Activated T-cell treated with anti-CD3 and anti-CD28 coated beads, Interleukin-2, amount 50 U/mL, for 4 hours (primary cell): ENCODE data around the gene C16orf89. TPM values are rescaled to one million over a fixed set of nuclear protein-coding genes. Genes with fewer than 3 reads are reported as not detected.
"Not testable (repeated sequence)": the region's sequence is repeated elsewhere in the genome, so short reads cannot be mapped to it uniquely, and the experiment has no call there.

ENCODE experiments used
- ATAC-seq, 2 donors: fragments of 200-7000 bp; cut with Tn5 transposase; one replicate each; pipeline ENCODE4 v1.10.0; 2021
- DNase-seq: peaks from one replicate; pipeline ENCODE4 v3.0.0-alpha.2; 2020
- H3K27me3 Mint-ChIP-seq: one replicate; pipeline ENCODE4 v1.8.0; 2021; ENCODE audit warnings: low read depth, mixed read lengths
- H3K36me3 Mint-ChIP-seq: one replicate; pipeline ENCODE4 v1.8.0; 2022; ENCODE audit warnings: mixed read lengths; ENCODE audit not compliant: insufficient read depth
- H3K4me1 Mint-ChIP-seq: one replicate; pipeline ENCODE4 v1.8.0; 2021; ENCODE audit warnings: low read depth, mixed read lengths
- H3K4me3 Mint-ChIP-seq: one replicate; pipeline ENCODE4 v1.8.0; 2021; ENCODE audit warnings: mild to moderate bottlenecking, moderate library complexity, mixed read lengths
- H3K9me3 Mint-ChIP-seq: one replicate; pipeline ENCODE4 v1.8.0; 2021; ENCODE audit warnings: mixed read lengths
- total RNA-seq, 3 donors: library from RNA; stranded (reverse); gene quantifications; one replicate each; pipeline ENCODE4 v1.2.1, GENCODE V29; 2021

The C16orf89 gene
- total RNA-seq, 3 donors from 2014 or later: not detected

DNA sequence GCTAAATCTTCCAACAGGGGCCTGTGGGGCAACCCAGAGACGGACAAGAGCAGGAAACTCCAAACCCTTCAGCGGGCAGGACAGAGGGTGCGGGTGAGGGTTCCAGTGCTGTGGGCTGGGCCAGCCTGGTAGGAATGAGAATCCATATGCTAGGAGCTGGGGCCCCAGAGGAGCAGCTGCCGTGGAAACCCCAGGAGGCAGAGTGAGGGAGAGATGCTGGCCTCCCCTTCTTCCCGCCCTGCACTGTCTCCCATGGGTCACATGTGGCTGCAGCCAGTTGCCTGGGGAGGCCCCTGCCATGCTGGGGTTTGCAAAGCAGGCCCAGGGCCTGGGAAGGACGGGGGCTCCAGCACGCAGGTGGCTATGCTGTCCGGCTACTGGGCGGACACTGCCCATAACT lies 27.3 kb upstream of the C16orf89 start:
- DNase-seq, ATAC-seq, H3K36me3 Mint-ChIP-seq, H3K27me3 Mint-ChIP-seq, H3K9me3 Mint-ChIP-seq, H3K4me3 Mint-ChIP-seq: not testable (repeated sequence)
- H3K4me1 Mint-ChIP-seq: peaks cover 25% of the 10 kb centered on the region

DNA sequence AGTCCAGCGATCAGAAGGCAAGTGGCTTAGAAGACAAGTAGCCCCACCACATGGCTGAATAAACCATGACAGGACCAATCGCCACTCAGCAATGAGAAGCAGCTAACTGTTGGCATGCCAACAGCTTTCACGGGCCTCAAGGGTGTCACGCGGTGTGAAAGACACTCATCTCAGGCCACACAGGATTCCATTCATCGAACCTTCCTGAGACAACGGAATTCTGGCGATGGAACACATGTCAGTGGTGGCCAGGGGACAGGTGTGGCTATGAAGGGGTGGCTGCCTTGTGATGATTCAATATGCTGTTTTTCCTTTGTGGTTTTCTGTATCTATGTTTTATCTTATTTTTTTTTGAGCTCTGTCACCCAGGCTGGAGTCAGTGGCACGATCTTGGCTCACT lies 24.8 kb upstream of the C16orf89 start:
- H3K4me1 Mint-ChIP-seq: peaks cover 15% of the 10 kb centered on the region
- not testable (repeated sequence) for H3K36me3 Mint-ChIP-seq, DNase-seq, H3K4me3 Mint-ChIP-seq, ATAC-seq, H3K9me3 Mint-ChIP-seq, H3K27me3 Mint-ChIP-seq

DNA sequence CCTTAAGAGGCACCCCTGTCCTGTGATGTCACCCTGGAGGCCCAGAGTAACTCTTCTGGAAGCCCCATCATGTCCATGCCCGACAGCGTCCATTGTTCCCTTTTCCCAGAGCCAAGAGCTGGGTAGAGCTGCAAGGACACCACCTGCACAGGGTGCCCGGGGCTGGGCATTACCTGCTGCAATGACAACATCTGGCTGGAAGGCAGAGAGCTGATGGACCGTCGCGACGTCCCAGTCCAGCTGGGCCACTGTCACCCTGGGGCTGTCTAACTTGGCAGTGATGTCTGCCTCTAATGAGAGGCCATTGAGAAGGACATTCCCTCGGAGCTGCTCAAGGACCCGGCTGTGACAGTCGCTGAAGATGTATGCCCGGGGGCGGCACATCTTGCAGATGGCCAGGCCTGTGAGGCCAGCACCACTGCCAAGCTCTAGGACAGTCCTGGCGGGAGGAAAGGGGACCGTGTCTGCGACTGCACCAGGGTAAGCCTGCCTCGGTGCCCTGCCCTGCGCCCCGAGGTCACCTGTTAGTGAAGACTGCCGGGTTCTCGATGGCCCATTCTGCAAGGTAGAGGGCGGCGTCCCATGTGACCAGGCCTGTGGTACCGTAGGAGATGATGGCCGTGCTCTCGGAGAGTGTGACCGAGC lies 24.3 kb upstream of the C16orf89 start:
- H3K4me3 Mint-ChIP-seq, H3K27me3 Mint-ChIP-seq, H3K9me3 Mint-ChIP-seq, H3K4me1 Mint-ChIP-seq, H3K36me3 Mint-ChIP-seq, ATAC-seq, DNase-seq: not testable (repeated sequence)

DNA sequence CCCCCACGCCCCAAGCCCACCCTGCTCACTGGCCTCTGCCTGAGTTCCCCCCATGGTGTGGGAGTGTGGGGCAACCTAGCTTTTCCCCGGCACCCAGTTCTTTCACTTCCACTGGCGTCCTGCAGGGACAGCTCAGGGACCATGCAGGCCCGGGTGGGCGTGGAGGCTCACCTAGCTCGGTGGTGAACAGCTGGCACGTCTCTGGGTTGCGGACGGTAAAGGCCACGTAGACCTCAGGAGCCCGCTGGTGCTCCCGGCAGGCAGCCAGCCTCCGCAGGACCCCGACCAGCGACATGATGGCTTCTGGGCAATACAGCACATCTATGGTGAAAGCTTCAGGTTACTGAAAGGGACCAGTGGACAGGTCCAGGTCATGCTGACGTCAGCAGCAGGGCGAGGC lies 23.2 kb upstream of the C16orf89 start:
- H3K36me3 Mint-ChIP-seq: peaks cover 14% of the 10 kb centered on the region
- ATAC-seq, H3K27me3 Mint-ChIP-seq: not testable (repeated sequence)

DNA sequence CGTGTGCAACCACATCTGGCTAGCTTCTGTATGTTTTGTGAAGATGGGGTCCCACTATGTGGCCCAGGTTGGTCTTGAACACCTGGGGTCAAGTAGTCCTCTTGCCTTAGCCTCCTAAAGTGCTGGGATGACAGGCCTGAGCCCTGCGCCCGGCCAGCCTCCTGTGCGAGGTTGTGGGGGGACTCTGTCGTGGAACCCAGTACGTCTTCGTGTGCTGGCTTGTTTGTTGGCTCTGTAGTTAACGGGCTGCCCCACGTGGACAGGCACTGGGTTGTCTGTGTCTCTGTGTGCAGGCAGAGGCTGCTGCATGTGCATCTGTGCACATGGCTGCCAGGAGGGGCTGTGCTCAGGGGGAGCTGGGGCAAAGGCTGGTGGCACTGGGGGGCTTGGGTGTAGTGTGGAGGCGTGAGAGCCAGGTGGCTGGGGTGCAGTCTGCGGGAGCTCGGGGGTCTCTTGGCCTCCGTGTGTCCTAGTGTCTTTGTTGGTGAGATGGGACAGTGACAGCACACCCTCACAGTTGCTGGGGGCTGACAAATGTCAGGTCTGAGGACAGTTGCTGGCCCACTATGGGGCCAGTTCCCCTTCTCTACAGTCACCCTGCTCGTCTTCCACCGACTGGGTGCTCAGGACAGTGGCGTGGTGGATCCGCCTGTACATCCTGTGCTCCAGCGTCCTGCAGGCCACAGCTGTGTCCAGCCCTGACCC lies 22.5 kb upstream of the C16orf89 start:
- ATAC-seq, H3K9me3 Mint-ChIP-seq, H3K4me3 Mint-ChIP-seq, H3K27me3 Mint-ChIP-seq, DNase-seq, H3K4me1 Mint-ChIP-seq: not testable (repeated sequence)
- peaks cover 16% of the 10 kb centered on the region for H3K36me3 Mint-ChIP-seq

More for the DNA sequence above, 23.2 kb upstream of the C16orf89 start:
- H3K9me3 Mint-ChIP-seq, DNase-seq, H3K4me1 Mint-ChIP-seq, H3K4me3 Mint-ChIP-seq: not testable (repeated sequence)

DNA sequence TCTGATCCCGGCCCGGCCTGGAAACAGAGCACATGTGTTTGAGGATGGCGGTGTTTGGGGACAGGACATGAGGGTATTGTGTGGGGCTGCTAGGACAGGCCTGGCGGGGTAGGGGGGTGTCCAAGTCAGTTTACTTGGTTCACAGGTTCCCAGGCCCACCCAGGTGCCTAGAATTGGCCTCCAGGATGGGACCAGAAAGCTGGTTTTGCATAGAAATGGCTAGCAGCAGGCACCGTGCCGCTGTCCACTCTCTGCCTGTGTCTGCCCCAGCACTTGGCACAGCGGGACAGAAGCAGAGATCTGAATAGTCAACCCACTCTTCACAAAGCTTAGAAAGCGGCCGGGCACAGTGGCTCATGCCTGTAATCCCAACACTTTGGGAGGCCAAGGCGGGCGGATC lies 20.0 kb upstream of the C16orf89 start:
- peaks cover 20% of the 10 kb centered on the region for H3K36me3 Mint-ChIP-seq
- H3K27me3 Mint-ChIP-seq, H3K9me3 Mint-ChIP-seq, H3K4me1 Mint-ChIP-seq, ATAC-seq, H3K4me3 Mint-ChIP-seq, DNase-seq: not testable (repeated sequence)

DNA sequence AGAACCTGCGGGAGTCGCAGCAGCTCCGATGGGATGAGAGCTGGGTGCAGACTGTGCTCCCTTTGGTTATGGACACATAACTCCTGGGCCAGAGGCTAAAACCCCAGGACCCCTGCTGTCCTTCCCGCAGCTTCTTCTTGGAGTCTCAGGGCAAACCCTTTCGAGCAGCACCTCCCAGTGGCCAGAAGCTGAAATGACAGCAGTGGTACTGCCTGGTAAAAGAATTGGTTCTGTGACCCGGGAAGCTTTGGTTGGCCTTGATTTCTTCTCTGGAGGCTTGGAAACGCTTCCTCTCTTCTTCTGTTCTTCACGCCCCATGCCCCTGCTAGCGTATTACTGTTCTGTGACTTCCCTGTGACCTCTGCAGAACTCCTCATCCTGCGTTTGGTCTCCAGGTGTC lies 19.0 kb upstream of the C16orf89 start:
- not testable (repeated sequence) for H3K4me3 Mint-ChIP-seq, H3K9me3 Mint-ChIP-seq, ATAC-seq, H3K27me3 Mint-ChIP-seq, H3K4me1 Mint-ChIP-seq
- peak; percentile 43 for DNase-seq
- peaks cover 20% of the 10 kb centered on the region for H3K36me3 Mint-ChIP-seq

DNA sequence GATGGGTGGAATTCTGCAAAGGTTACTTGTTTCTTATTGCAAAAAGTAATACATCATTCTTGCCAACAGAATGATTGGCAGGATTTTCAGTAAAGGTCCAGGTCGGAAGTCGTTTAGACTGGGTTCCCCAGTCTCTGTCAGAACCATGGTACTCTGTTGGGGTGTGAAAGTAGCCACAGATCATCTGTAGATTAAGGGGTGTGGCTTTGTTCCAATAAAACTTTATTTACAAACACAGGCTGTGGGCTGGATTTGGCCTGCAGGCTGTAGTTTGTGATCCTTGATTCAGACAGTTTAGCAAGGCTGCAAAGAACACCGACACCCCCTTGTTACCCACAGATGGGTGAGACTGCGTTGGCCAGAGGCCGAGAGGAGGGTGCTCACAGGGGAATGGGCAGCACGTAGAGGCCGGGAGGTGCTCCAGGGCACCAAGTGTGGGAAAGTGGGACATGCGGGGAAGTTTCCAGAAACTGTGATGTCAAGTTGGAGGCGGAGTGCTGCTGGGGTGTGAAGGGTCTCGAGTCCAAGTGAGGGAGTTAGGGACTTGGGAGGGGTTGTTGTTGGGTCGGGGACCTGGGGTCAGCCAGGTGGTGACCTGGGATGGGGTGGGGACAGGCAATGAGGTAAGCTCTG lies 18.5 kb upstream of the C16orf89 start:
- H3K4me3 Mint-ChIP-seq, H3K4me1 Mint-ChIP-seq, ATAC-seq, H3K27me3 Mint-ChIP-seq, H3K9me3 Mint-ChIP-seq, DNase-seq: not testable (repeated sequence)
- H3K36me3 Mint-ChIP-seq: peaks cover 23% of the 10 kb centered on the region

DNA sequence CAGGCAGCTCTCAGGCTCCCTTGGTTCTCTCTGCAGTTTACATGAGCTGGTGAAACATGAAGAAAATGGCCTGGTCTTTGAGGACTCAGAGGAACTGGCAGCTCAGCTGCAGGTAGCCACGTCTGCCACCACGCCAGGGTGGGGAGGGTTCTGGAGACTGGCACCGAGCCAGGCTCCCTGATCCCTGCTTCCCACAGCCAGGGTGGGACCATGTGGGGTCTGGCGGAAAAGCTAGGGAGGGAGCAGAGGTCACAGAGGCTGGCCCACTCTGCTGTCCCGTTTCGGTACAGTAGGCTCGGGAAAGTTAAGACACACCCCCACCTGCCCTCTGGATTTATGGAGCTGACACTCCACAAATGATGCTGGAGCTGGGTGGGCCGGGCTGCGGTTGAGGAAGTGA lies 17.9 kb upstream of the C16orf89 start:
- not testable (repeated sequence) for ATAC-seq, H3K4me3 Mint-ChIP-seq, H3K4me1 Mint-ChIP-seq, DNase-seq, H3K9me3 Mint-ChIP-seq, H3K27me3 Mint-ChIP-seq
- peaks cover 23% of the 10 kb centered on the region for H3K36me3 Mint-ChIP-seq

DNA sequence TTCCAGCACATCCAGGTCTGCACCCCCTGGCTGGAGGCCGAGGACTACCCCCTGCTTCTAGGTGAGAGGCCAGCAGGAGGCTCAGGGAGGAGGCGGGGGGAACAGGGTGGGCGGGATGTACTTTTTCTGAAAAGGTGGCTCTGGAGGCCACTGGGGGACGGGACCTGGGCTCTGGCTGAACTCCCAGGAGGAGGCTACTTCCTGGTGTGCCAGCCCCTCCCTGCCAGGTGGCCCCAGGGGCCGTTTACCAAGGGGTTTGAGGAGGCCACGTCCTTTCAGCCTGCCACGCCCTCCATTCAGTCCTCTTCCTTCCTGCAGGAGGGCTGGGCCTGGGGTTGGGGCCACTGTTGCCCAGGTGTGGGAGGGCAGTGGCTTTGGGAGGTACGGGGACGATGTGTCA lies 15.2 kb upstream of the C16orf89 start:
- H3K27me3 Mint-ChIP-seq, H3K4me3 Mint-ChIP-seq, H3K9me3 Mint-ChIP-seq, ATAC-seq, DNase-seq, H3K4me1 Mint-ChIP-seq: not testable (repeated sequence)
- peaks cover 29% of the 10 kb centered on the region for H3K36me3 Mint-ChIP-seq

DNA sequence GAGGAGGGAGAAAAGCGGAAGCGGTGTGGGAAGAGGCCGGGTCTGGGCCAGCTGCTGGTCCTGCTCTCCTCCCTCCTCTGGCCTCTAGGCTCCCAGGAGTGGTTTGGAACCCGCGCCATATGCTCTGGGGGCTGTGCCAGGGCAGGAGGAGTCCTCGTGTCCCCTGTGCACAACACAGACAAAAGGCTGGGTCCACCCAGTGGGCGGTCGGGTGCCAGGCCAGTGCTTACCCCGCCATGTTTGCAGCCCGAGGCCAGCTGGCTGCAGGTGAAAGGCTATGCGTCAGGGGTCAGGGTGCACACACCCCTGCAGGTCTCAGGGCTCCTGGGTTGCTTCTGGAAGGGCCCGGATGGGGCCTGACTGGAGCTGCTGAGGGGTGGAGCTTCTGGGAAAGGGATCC lies 14.7 kb upstream of the C16orf89 start:
- not testable (repeated sequence) for DNase-seq, ATAC-seq, H3K27me3 Mint-ChIP-seq, H3K4me3 Mint-ChIP-seq, H3K9me3 Mint-ChIP-seq, H3K4me1 Mint-ChIP-seq
- H3K36me3 Mint-ChIP-seq: peaks cover 33% of the 10 kb centered on the region

DNA sequence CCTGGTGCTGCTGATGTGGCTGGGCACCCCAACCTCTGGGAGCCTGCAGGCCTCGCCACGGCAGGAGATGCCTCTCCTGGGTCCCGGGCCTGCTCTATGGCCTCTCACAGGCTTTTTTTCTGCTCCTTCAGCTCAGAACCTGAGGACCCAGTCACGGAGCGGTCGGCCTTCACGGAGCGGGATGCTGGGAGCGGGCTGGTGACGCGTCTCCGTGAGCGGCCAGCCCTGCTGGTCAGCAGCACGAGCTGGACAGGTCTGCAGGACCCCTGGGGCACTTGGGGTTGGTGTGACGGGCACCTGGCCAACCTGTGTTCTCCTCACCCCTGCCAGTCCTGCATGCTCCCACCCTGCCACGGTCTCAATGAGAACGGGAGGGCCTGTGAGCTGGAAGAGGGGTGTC lies 12.9 kb upstream of the C16orf89 start:
- ATAC-seq (no peak), DNase-seq (no peak)
- peaks cover 25% of the 10 kb centered on the region for H3K36me3 Mint-ChIP-seq
- H3K27me3 Mint-ChIP-seq: no peaks in the 10 kb centered on the region
- H3K4me1 Mint-ChIP-seq: peaks cover 5% of the 10 kb centered on the region
- no peaks in the 10 kb centered on the region for H3K9me3 Mint-ChIP-seq
- H3K4me3 Mint-ChIP-seq: no peak overlapping the region

DNA sequence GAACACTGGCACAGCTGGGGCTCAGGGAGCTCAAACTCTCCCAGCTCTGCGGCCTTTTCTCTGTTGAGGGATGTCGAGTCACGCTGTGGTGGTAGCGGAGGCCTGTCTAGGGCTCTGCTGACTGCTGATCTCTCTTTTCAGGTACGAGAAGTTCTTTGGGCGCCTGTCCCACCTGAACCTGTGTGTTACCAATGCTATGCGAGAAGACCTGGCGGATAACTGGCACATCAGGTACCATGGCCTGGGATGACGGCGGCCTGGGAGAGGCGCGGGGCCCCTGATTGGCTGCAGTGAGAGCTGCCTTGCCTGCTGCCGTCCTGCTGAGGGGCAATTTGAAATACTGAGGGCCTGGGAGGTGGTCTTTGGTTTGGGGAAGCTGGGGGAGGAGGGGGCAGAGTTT lies 11.5 kb upstream of the C16orf89 start:
- peaks cover 16% of the 10 kb centered on the region for H3K4me1 Mint-ChIP-seq
- ATAC-seq (no peak), DNase-seq (no peak)
- peaks cover 27% of the 10 kb centered on the region for H3K36me3 Mint-ChIP-seq
- H3K9me3 Mint-ChIP-seq: no peaks in the 10 kb centered on the region
- no peak overlapping the region for H3K4me3 Mint-ChIP-seq
- H3K27me3 Mint-ChIP-seq: no peaks in the 10 kb centered on the region

DNA sequence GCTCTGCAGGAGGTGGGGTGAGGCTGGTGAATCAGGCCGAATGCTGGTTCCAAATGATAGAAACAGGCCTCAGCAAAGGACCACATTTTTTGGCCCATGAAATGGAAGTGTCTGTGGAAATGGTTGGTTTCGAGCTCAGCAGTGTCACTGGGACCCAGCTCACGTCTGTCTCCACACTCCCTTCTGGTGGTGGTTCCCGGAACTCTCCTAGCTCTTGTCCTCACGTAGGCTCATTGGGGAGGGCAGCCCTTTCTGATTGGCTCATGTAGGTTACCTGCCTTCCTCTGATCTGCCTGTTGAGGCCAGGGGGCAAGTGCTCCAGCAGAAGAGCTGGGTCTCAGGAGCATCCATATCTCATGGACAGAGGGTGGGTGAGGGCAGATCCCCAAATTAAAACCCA lies 9.9 kb upstream of the C16orf89 start:
- Mint-ChIP-seq H3K9me3 (no peaks in the 10 kb centered on the region), H3K4me1 (peaks cover 25% of the 10 kb centered on the region), H3K27me3 (no peaks in the 10 kb centered on the region), H3K36me3 (peaks cover 25% of the 10 kb centered on the region), H3K4me3 (no peak overlapping the region)
- ATAC-seq (no peak), DNase-seq (no peak)

DNA sequence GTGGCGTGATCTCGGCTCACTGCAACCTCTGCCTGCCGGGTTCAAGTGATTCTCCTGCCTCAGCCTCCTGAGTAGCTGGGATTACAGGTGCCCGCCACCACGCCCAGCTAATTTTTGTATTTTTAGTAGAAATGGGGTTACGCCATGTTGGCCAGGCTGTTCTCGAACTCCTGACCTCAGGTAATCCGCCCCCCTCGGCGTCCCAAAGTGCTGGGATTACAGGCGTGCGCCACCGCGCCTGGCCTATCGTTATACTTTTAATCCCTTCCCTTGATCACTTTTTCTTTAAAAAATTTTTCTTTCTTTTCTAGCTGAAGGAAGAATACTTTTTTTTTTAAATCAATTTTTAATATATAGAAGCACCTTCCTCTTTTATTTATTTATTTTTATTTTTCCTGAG lies 8.0 kb upstream of the C16orf89 start:
- H3K9me3 Mint-ChIP-seq, H3K4me3 Mint-ChIP-seq, ATAC-seq, H3K27me3 Mint-ChIP-seq, DNase-seq: not testable (repeated sequence)
- Mint-ChIP-seq H3K36me3 (peaks cover 22% of the 10 kb centered on the region), H3K4me1 (peaks cover 25% of the 10 kb centered on the region)
